ENCODE measurements around the gene ZMIZ2.
"Not testable (repeated sequence)": the region's sequence is repeated elsewhere in the genome, so short reads cannot be mapped to it uniquely, and the experiment has no call there.

Gene ZMIZ2

DNA sequence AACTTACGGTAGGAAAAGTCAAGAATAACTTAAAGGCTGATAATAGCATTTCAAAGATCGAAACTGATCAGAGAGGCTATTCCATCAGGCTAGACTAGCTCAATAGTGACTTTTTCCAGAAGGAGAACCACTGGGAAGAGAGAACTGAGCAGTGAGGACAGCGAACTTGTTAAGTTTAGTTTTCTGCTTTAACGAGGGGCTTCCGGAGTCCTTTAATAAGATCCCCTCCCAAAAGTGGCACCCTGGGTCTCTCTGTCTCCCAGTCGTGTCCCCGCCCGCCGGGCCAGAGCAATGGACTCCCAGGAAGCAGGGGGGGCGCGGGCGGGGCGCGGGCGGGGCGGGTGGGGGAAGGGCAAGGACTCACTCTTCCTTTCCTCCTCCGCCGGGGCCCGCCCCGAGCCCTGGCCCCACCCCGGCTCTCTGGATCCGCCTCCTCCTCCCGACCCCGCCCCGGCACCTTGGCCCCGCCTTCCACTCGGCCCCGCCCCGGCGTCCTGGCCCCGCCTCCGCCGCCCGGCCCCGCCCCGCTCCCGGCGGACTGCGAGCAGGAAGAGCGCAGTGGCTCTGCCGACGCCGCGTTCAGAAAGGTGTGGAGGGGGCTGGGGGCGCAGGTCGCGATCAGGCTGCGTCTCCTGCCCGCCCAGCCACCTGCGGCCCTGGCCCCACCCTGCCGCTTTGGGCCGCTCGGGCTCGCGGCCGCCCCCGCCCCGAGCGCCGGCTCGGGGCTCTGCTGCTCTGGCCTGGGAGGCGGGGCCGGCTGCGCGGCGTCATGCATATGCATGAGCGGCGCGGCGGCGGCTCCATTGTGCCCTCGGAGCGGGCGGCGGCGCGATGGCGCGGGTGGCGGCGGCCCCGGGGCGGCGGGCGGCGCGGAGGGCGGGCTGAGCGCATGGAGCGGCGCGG is at the start of gene ZMIZ2:
Gene ZMIZ2, plus strand, starts transcription at position 803 of the 903 bp plus-strand sequence. CDS start 7,403 bp downstream, outside the sequence.
- peak; percentile 5 for DNase-seq

DNA sequence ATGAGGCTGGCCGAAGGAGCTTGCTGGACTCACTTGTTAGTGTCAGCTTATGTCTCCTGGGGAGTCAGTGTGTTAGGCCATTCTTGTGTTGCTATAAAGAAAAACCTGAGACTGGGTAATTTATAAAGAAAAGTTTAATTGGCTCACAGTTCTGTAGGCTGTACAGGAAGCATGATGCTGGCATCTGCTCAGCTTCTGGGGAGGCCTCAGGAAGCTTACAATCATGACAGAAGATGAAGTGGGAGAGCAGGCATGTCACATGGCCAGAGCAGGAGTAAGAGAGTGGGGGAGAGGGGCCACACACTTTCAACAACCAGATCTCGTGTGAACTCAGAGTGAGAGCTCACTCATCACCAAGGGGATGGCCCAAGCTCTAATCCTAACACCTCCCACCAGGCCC is 49.0 kb upstream of the ZMIZ2 start:
- not testable (repeated sequence) for DNase-seq

DNA sequence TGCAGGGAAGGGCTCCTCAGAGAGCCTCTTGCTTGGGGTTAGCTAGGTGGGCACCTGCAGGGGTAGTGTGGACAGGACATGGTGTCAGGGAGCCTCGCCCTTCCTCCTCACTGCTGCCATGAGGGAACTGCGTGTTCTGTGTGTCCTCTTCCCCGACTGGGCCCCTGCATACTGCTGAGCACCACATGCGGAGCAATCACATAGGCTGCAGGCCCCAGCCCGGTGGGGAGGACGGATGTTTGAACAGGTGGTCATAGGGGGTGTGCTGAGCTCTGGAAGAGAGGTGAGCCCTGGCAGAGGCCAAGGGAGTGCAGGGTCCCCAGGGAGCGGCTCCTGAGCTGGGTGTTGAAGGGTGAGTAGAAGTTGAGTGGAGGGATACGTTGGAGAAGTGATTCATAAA is 48.3 kb upstream of the ZMIZ2 start:
- no peak for DNase-seq

GRCh38 chr7:44703391-44703790 is 45.3 kb upstream of the ZMIZ2 start:
- not testable (repeated sequence) for DNase-seq

DNA sequence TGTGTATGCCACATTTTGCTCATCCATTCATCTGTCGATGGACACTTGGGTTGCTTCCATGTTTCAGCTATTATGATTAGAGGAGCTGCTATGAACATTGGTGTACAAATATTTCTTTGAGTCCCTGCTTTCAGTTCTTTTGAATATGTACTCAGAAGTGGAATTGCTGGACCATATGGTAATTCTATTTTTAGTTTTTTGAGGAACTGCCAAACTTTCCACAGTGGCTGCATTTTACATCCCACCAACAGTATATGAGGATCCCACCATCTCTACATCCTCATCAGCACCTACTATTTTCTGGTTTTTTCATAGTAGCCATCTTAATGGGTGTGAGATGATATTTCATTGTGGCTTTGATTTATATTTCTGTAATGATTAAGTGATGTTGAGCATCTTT is 44.7 kb upstream of the ZMIZ2 start:
- no peak for DNase-seq

- no peak for DNase-seq
Observed at GRCh38 chr7:44705434-44705833, 43.2 kb upstream of the ZMIZ2 start.

DNA sequence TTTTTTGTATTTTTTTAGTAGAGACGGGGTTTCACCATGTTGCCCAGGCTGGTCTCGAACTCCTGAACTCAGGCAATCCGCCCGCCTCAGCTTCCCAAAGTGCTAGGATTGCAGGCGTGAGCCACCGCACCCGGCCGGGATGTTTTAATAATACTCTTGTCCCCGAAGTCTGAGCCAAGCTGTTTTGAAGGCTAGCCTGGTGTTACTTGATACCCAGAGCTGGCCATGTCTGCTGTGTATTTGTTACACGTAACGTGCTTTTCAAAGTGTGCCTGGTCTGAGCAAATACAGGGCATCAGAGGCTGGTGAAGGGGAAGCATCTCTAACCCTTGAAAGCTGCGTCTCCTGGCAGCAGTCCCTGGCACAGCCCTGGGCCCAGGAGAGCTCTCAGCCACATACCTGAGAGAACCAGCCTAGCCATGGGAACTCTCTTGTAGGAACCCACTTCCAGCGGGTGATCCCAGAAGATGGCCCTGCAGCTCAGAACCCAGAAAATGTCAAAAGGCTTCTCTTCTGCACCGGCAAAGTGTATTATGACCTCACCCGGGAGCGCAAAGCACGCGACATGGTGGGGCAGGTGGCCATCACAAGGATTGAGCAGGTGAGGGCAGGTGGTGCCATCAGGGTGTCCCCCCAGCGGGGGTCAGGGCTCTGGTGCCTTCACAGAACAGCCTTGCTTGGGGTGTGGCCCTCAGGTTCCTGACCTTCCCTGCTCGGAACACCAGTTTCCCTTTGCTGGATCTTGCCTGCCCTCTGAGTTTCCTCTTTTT is 41.7 kb upstream of the ZMIZ2 start:
- no peak for DNase-seq

GRCh38 chr7:44707558-44708230 is 41.0 kb upstream of the ZMIZ2 start:
- DNase-seq: no peak

- no peak for DNase-seq
Observed at GRCh38 chr7:44709011-44709915, 39.4 kb upstream of the ZMIZ2 start.

DNA sequence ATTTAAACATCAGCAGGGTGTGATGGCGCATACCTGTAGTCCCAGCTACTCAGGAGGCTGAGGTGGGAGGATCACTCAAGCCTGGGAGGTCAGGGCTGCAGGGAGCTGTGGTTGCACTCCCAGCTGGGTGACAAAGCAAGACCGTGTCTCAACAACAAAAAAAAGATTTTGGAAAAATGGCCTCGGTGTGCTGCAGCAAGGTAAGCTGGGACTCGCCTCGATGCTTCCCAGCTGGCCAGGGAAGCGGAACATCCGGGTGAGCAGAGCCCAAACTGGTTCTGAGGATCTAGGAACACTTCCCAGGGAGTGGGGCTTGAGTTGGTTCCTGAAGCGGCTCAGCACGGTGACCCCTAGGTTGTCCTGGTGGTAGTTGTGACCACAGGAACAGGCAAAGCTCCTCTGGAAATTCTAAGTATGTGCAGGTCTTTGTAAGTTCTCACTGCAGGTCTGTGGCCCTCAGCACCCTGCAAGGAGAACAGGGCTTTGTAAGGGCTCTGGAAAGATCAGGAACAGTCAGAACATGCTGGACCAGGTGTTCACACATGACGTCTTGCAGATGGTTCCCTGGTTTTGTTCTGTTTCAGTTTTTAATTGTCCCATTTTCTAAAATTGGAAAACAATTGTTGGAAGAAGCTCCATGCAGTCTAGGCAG is 38.6 kb upstream of the ZMIZ2 start:
- DNase-seq: no peak

GRCh38 chr7:44711528-44711927 is 37.1 kb upstream of the ZMIZ2 start:
- DNase-seq: no peak

- DNase-seq: no peak
Observed at GRCh38 chr7:44712012-44712411, 36.6 kb upstream of the ZMIZ2 start.

- DNase-seq: no peak
Observed at GRCh38 chr7:44713141-44713540, 35.5 kb upstream of the ZMIZ2 start.

GRCh38 chr7:44713680-44714335 is 34.8 kb upstream of the ZMIZ2 start:
- DNase-seq: no peak

- DNase-seq: no peak
Observed at GRCh38 chr7:44716205-44716604, 32.4 kb upstream of the ZMIZ2 start.

GRCh38 chr7:44720301-44720700 is 28.3 kb upstream of the ZMIZ2 start:
- DNase-seq: no peak

GRCh38 chr7:44724276-44724675 is 24.4 kb upstream of the ZMIZ2 start:
- no peak for DNase-seq

GRCh38 chr7:44726250-44726649 is 22.4 kb upstream of the ZMIZ2 start:
- not testable (repeated sequence) for DNase-seq

GRCh38 chr7:44727158-44727936 is 21.3 kb upstream of the ZMIZ2 start:
- DNase-seq: no peak

DNA sequence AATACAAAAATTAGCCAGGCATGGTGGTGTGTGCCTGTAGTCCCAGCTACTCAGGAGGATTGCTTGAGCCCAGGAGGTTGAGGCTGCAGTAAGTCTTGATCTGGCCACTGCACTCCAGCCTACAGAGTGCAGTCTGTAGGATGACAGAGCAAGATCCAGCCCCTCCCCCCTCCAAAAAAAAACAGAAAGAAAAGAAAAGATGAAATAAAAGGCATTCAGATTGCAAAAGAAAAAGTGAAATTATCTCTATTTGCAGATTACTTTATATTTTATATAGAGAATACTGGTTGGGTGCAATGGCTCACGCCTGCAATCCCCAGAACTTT is 20.7 kb upstream of the ZMIZ2 start:
- DNase-seq: no peak

All from NCI-H1436 treated with DMSO at 0.1 percent for 48 hours (cell line).